ENCODE results near the gene MFAP1.
"Not testable (repeated sequence)": the region's sequence is repeated elsewhere in the genome, so short reads cannot be mapped to it uniquely, and the experiment has no call there.

Gene MFAP1

GRCh38 chr15:43821505-43821904 lies 3.0 kb downstream of the MFAP1 start:
- DNase-seq (ENCODE audit: low read depth in 2 of 2) = no peak

- not testable (repeated sequence) for DNase-seq (ENCODE audit: low read depth in 2 of 2)
Observed at GRCh38 chr15:43815064-43815463, 9.4 kb downstream of the MFAP1 start.

- no peak for DNase-seq (ENCODE audit: low read depth in 2 of 2)
Observed at GRCh38 chr15:43808960-43809678, 15.4 kb downstream of the MFAP1 start.

GRCh38 chr15:43808435-43808950 lies 16.0 kb downstream of the MFAP1 start:
- no peak for DNase-seq (ENCODE audit: low read depth in 2 of 2)

GRCh38 chr15:43802676-43803075 lies 21.8 kb downstream of the MFAP1 start:
- not testable (repeated sequence) for DNase-seq (ENCODE audit: low read depth in 2 of 2)

GRCh38 chr15:43800286-43801141 lies 24.0 kb downstream of the MFAP1 start, which contains the start of gene HYPK:
Gene HYPK (plus strand): TSS chr15:43800599. CDS start chr15:43800623, 24 bp downstream.
- peak; percentile 75 to 83 for DNase-seq (ENCODE audit: low read depth in 2 of 2)

- DNase-seq (ENCODE audit: low read depth in 2 of 2) = no peak
Observed at GRCh38 chr15:43799945-43800285, 24.6 kb downstream of the MFAP1 start, which contains the start of gene SERINC4. Gene SERINC4 (minus strand): TSS chr15:43800220. CDS start chr15:43799986, 234 bp downstream.

- DNase-seq (ENCODE audit: low read depth in 2 of 2) = no peak
Observed at GRCh38 chr15:43799209-43799944, 25.1 kb downstream of the MFAP1 start.

GRCh38 chr15:43796566-43796965 lies 27.9 kb downstream of the MFAP1 start:
- DNase-seq (ENCODE audit: low read depth in 2 of 2) = no peak

GRCh38 chr15:43795997-43796396 lies 28.5 kb downstream of the MFAP1 start:
- no peak for DNase-seq (ENCODE audit: low read depth in 2 of 2)

GRCh38 chr15:43795197-43795596 lies 29.3 kb downstream of the MFAP1 start:
- no peak for DNase-seq (ENCODE audit: low read depth in 2 of 2)

GRCh38 chr15:43794269-43795037 lies 30.0 kb downstream of the MFAP1 start:
- DNase-seq (ENCODE audit: low read depth in 2 of 2) = no peak

GRCh38 chr15:43793647-43794046 lies 30.8 kb downstream of the MFAP1 start:
- DNase-seq (ENCODE audit: low read depth in 2 of 2) = no peak

- DNase-seq (ENCODE audit: low read depth in 2 of 2) = no peak
Observed at GRCh38 chr15:43792761-43793476, 31.6 kb downstream of the MFAP1 start.

GRCh38 chr15:43791993-43792760 lies 32.3 kb downstream of the MFAP1 start, which contains the start of gene SERF2:
Gene SERF2 (plus strand): TSS chr15:43792320. CDS start chr15:43792377, 57 bp downstream.
- DNase-seq (ENCODE audit: low read depth in 2 of 2) = peak; percentile 98 to 99

GRCh38 chr15:43789409-43789808 lies 35.1 kb downstream of the MFAP1 start:
- no peak for DNase-seq (ENCODE audit: low read depth in 2 of 2)

GRCh38 chr15:43779016-43779415 lies 45.5 kb downstream of the MFAP1 start:
- DNase-seq (ENCODE audit: low read depth in 2 of 2) = no peak

GRCh38 chr15:43777267-43777914 lies 47.1 kb downstream of the MFAP1 start:
- peak; percentile 37 to 64 for DNase-seq (ENCODE audit: low read depth in 2 of 2)

- peak; percentile 43 to 47 for DNase-seq (ENCODE audit: low read depth in 2 of 2)
Observed at GRCh38 chr15:43776718-43777266, 47.7 kb downstream of the MFAP1 start, which contains the start of gene ELL3. Gene ELL3 (minus strand): TSS chr15:43776966. CDS start chr15:43776901, 65 bp downstream.
